Measurements from ENCODE around the gene ADD3. TPM values are rescaled to one million over a fixed set of nuclear protein-coding genes. Genes with fewer than 3 reads are reported as not detected.

Gene ADD3
- total RNA-seq, 2 donors from 2014 or later, result 158 to 377 TPM

- no peak for TF ChIP-seq CTCF (IDR thresholded peaks at IDR 0.05)
- Histone ChIP-seq H3K36me3 (no peaks in the 10 kb centered on the region), H3K27me3 (no peaks in the 10 kb centered on the region), H3K27ac (no peak overlapping the region), H3K9me3 (no peaks in the 10 kb centered on the region), H3K4me3 (no peak overlapping the region), H3K4me1 (peaks cover 0 to 20% of the 10 kb centered on the region in 2 donors)
- no peak for DNase-seq (ENCODE audit: low spot score)
Observed at GRCh38 chr10:109962247-109962646, 45.5 kb upstream of the ADD3 start.

- Histone ChIP-seq H3K4me1 (peaks cover 0 to 28% of the 10 kb centered on the region in 2 donors), H3K9me3 (no peaks in the 10 kb centered on the region), H3K4me3 (no peak overlapping the region), H3K27ac (no peak overlapping the region), H3K36me3 (no peaks in the 10 kb centered on the region), H3K27me3 (no peaks in the 10 kb centered on the region)
- no peak for DNase-seq (ENCODE audit: low spot score)
- TF ChIP-seq CTCF (IDR thresholded peaks at IDR 0.05), result no peak
Observed at GRCh38 chr10:109963439-109963838, 44.3 kb upstream of the ADD3 start.

GRCh38 chr10:109964318-109964717 lies 43.5 kb upstream of the ADD3 start:
- no peak for TF ChIP-seq CTCF (IDR thresholded peaks at IDR 0.05)
- H3K27ac ChIP-seq, result no peak overlapping the region
- DNase-seq (ENCODE audit: low spot score), result no peak
- H3K9me3 ChIP-seq, result no peaks in the 10 kb centered on the region
- H3K4me1 ChIP-seq, result peaks cover 0 to 35% of the 10 kb centered on the region in 2 donors
- no peaks in the 10 kb centered on the region for H3K36me3 ChIP-seq
- H3K27me3 ChIP-seq, result no peaks in the 10 kb centered on the region
- no peak overlapping the region for H3K4me3 ChIP-seq

- Histone ChIP-seq H3K27me3 (no peaks in the 10 kb centered on the region), H3K27ac (peak overlapping the region in 1 of 2 donors; percentile 4)
Observed at GRCh38 chr10:109966961-109967738, 40.6 kb upstream of the ADD3 start.

GRCh38 chr10:109967739-109968088 lies 40.1 kb upstream of the ADD3 start:
- H3K9me3 ChIP-seq, result no peaks in the 10 kb centered on the region
- peak overlapping the region in 1 of 2 donors; percentile 4 for H3K27ac ChIP-seq
- no peak for DNase-seq (ENCODE audit: low spot score)
- no peaks in the 10 kb centered on the region for H3K27me3 ChIP-seq
- peaks cover 0 to 36% of the 10 kb centered on the region in 2 donors for H3K4me1 ChIP-seq
- H3K36me3 ChIP-seq, result no peaks in the 10 kb centered on the region
- H3K4me3 ChIP-seq, result no peak overlapping the region
- TF ChIP-seq CTCF (IDR thresholded peaks at IDR 0.05), result no peak

More at GRCh38 chr10:109966961-109967738, 40.6 kb upstream of the ADD3 start:
- TF ChIP-seq CTCF (IDR thresholded peaks at IDR 0.05), result no peak
- no peak for DNase-seq (ENCODE audit: low spot score)
- H3K4me3 ChIP-seq, result no peak overlapping the region
- H3K36me3 ChIP-seq, result no peaks in the 10 kb centered on the region
- no peaks in the 10 kb centered on the region for H3K9me3 ChIP-seq
- H3K4me1 ChIP-seq, result peaks cover 0 to 37% of the 10 kb centered on the region in 2 donors

Data from right atrium auricular region (tissue), 2 donors.